Esophagus squamous epithelium (tissue), 5 donors: ENCODE results near the gene UBE2J1. TPM values are rescaled to one million over a fixed set of nuclear protein-coding genes. Genes with fewer than 3 reads are reported as not detected.

ENCODE experiments used
- DNase-seq: peaks from one replicate; lab custom pipeline; 2025; lab: John Stamatoyannopoulos, UW
- H3K27ac ChIP-seq, 4 donors: fragments of 200-600 bp; sonication (generic); one replicate each; pipeline ENCODE4 v1.5.1; 2016 to 2019; ENCODE audit warnings: mild to moderate bottlenecking in 1 of 4
- H3K27me3 ChIP-seq, 4 donors: fragments of 200-600 bp; sonication (generic); 1 replicate in 3 of 4; 2 replicates in 1 of 4; pipeline versions ENCODE4 v1.5.1 to v1.6.0; 2017 to 2021; ENCODE audit warnings: antibody characterized with exemption in 1 of 4
- H3K36me3 ChIP-seq, 3 donors: fragments of 200-600 bp; sonication (generic); one replicate each; pipeline ENCODE4 v1.5.1; 2016 to 2019
- H3K4me1 ChIP-seq, 3 donors: fragments of 200-600 bp; sonication (generic); one replicate each; pipeline ENCODE4 v1.5.1; 2017 to 2019
- H3K4me3 ChIP-seq, 4 donors: fragments of 200-600 bp; sonication (generic); 1 replicate in 3 of 4; 2 replicates in 1 of 4; pipeline ENCODE4 v1.5.1; 2016 to 2019; ENCODE audit warnings: mild to moderate bottlenecking in 2 of 4, moderate library complexity in 1 of 4
- H3K9me3 ChIP-seq, 3 donors: fragments of 200-600 bp; sonication (generic); one replicate each; pipeline ENCODE4 v1.5.1; 2016 to 2019
- CTCF ChIP-seq, 6 experiments: fragments of 450-650 bp in 4 of 6; fragments of 200-600 bp in 2 of 6; sonication (generic) in 2 of 6; IDR thresholded peaks; one replicate each; pipeline ENCODE4 v1.5.1; 2016 to 2019; ENCODE audit warnings: antibody characterized with exemption in 6 of 6, mild to moderate bottlenecking in 4 of 6, moderate library complexity in 4 of 6
- POLR2A ChIP-seq, 4 donors: fragments of 450-650 bp; IDR thresholded peaks; one replicate each; pipeline ENCODE4 v1.6.1; 2017; ENCODE audit warnings: antibody characterized with exemption in 4 of 4, mild to moderate bottlenecking in 4 of 4, moderate library complexity in 3 of 4
- WGBS, 2 donors: methylation state at CpG; one replicate each; pipeline ENCODE4 v1.1.5; 2018; 5-methylcytosine and 5-hydroxymethylcytosine counted together
- intact Hi-C: fragments of 100-400 bp; cut with DNase I; formaldehyde crosslinking; loops from one replicate; pipeline ENCODE4 v1.15.0; 2022
- total RNA-seq, 4 donors: library from RNA; depleted of rRNA; stranded (reverse); fragments of >200 nt; gene quantifications; one replicate each; pipeline ENCODE4 v1.1.0, GENCODE V29; 2016
- donor health status: DM: yes; HTN: yes; CAD: no.

Gene UBE2J1
- total RNA-seq, 4 donors from 2014 or later, result 27.2 to 37.3 (median 29.9) TPM

GRCh38 chr6:89375427-89376267 lies 23.1 kb upstream of the UBE2J1 start:
- peak in 4 of 6 experiments; percentile 9 to 54 (median 39) for TF ChIP-seq CTCF (IDR thresholded peaks at IDR 0.05)
- TF ChIP-seq POLR2A (IDR thresholded peaks at IDR 0.05), result no peak
- H3K4me3 ChIP-seq, result no peak overlapping the region
- 36 to 57% methylated on average over 6 of the region's 6 CpGs for WGBS, 2 donors
- H3K36me3 ChIP-seq, result peaks cover 0 to 20% (median 0%) of the 10 kb centered on the region in 3 donors
- peak overlapping the region in 2 of 4 donors; percentile 6 to 19 for H3K27ac ChIP-seq
- DNase-seq, result peak; percentile 19
- intact Hi-C loops, result no loop called here
- peaks cover 4 to 26% (median 5%) of the 10 kb centered on the region in 3 donors for H3K4me1 ChIP-seq
- no peaks in the 10 kb centered on the region for H3K27me3 ChIP-seq
- no peaks in the 10 kb centered on the region for H3K9me3 ChIP-seq

GRCh38 chr6:89372506-89372901 lies 20.0 kb upstream of the UBE2J1 start:
- Histone ChIP-seq H3K9me3 (no peaks in the 10 kb centered on the region), H3K4me1 (peaks cover 4 to 35% (median 14%) of the 10 kb centered on the region in 3 donors), H3K27me3 (no peaks in the 10 kb centered on the region), H3K36me3 (peaks cover 0 to 12% (median 0%) of the 10 kb centered on the region in 3 donors), H3K27ac (no peak overlapping the region), H3K4me3 (no peak overlapping the region)
- DNase-seq, result no peak
- WGBS, 2 donors, result 45 to 47% methylated on average over 3 of the region's 3 CpGs
- no peak for TF ChIP-seq POLR2A (IDR thresholded peaks at IDR 0.05)
- intact Hi-C loops, result no loop called here

- Histone ChIP-seq H3K4me3 (no peak overlapping the region), H3K27me3 (no peaks in the 10 kb centered on the region), H3K4me1 (peaks cover 4 to 35% (median 14%) of the 10 kb centered on the region in 3 donors), H3K36me3 (peaks cover 0 to 12% (median 0%) of the 10 kb centered on the region in 3 donors), H3K27ac (no peak overlapping the region), H3K9me3 (no peaks in the 10 kb centered on the region)
- 27 to 29% methylated on average over 5 to 6 of the region's 8 CpGs for WGBS, 2 donors
- TF ChIP-seq POLR2A (IDR thresholded peaks at IDR 0.05) (no peak), CTCF (IDR thresholded peaks at IDR 0.05) (peak; percentile 80 to 92 (median 88))
- DNase-seq, result peak; percentile 23
- intact Hi-C loops, result no loop called here
Measured at GRCh38 chr6:89371849-89372505, 19.5 kb upstream of the UBE2J1 start.

GRCh38 chr6:89368999-89369398 lies 16.5 kb upstream of the UBE2J1 start:
- no peaks in the 10 kb centered on the region for H3K27me3 ChIP-seq
- TF ChIP-seq CTCF (IDR thresholded peaks at IDR 0.05) (peak; percentile 30 to 63 (median 53)), POLR2A (IDR thresholded peaks at IDR 0.05) (no peak)
- H3K4me1 ChIP-seq, result peaks cover 0 to 22% (median 14%) of the 10 kb centered on the region in 3 donors
- peak overlapping the region in 1 of 4 donors; percentile 34 for H3K27ac ChIP-seq
- H3K4me3 ChIP-seq, result no peak overlapping the region
- no peak for DNase-seq
- peaks cover 0 to 14% (median 0%) of the 10 kb centered on the region in 3 donors for H3K36me3 ChIP-seq
- WGBS, 2 donors, result 7 to 10% methylated on average over 7 of the region's 7 CpGs
- intact Hi-C loops, result loop anchor here (5.0 kb wide), 2 partner anchors 243 to 382 kb away; no protein-coding TSS in a partner anchor
- H3K9me3 ChIP-seq, result no peaks in the 10 kb centered on the region

- WGBS, 2 donors, result 24 to 27% methylated on average over 6 of the region's 6 CpGs
- peaks cover 0 to 22% (median 14%) of the 10 kb centered on the region in 3 donors for H3K4me1 ChIP-seq
- H3K4me3 ChIP-seq, result no peak overlapping the region
- no peaks in the 10 kb centered on the region for H3K27me3 ChIP-seq
- no peak for DNase-seq
- no peak overlapping the region for H3K27ac ChIP-seq
- TF ChIP-seq CTCF (IDR thresholded peaks at IDR 0.05) (peak in 5 of 6 experiments; percentile 64 to 80 (median 71)), POLR2A (IDR thresholded peaks at IDR 0.05) (no peak)
- H3K9me3 ChIP-seq, result no peaks in the 10 kb centered on the region
- intact Hi-C loops, result loop anchor here (5.0 kb wide), 2 partner anchors 244 to 381 kb away; no protein-coding TSS in a partner anchor
- peaks cover 0 to 14% (median 0%) of the 10 kb centered on the region in 3 donors for H3K36me3 ChIP-seq
Measured at GRCh38 chr6:89368107-89368506, 15.6 kb upstream of the UBE2J1 start.
